ENCODE results near the gene SELENOS. TPM values are rescaled to one million over a fixed set of nuclear protein-coding genes. Genes with fewer than 3 reads are reported as not detected.

The SELENOS gene
- total and polyA plus RNA-seq, 2 donors (not counting 3 experiments of a cell fraction or from before 2014, with no cell fraction given): 70.4 to 101 TPM

DNA sequence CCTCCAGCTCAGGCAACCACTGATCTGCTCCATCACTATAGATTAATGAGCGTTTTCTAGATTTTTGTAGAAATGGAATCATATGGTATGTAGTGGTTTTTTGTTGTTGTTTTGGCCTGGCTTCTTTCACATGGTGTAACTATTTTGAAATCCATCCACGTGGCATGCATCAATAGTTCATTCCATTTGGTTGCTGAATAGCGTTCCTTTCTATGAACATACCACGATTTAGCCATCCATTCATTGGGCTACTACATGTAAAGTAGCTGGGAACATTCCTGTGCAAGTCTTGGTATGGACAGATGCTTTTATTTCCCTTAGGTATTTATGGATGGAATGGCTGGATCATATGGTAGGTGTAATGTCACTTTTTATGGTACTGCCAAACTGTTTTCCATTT, 14.7 kb downstream of the SELENOS start:
- no peak for DNase-seq (ENCODE audit: low read depth, low spot score)
- no TSS peak for BruUV-seq (replicated peaks)
- CTCF ChIA-PET: interaction anchor here (1.3 to 1.9 kb wide), 4 partner anchors 11 to 255 kb away, joined by 3 to 7 read pairs (median 5); partner anchors contain the start of gene CHSY1
- Histone ChIP-seq H2AFZ (ENCODE audit: low read depth, low read length) (no peak overlapping the region), H3K36me3 (ENCODE audit: control insufficient read depth in 2 of 2, extremely low read depth in 1 of 2, insufficient read depth in 2 of 2, low read length in 2 of 2) (no peaks in the 10 kb centered on the region), H3K9me1 (replicated peaks; ENCODE audit: control insufficient read depth, extremely low read depth, insufficient read depth, low read length) (no peaks in the 10 kb centered on the region), H3K79me2 (ENCODE audit: control insufficient read depth, insufficient read depth, low read length) (no peaks in the 10 kb centered on the region), H4K20me1 (replicated peaks; ENCODE audit: control insufficient read depth, extremely low read depth, insufficient read depth, low read length) (no peaks in the 10 kb centered on the region), H3K27ac (ENCODE audit: insufficient read depth, low read depth, low read length) (no peak overlapping the region), H3K27me3 (ENCODE audit: control insufficient read depth in 2 of 2, insufficient read depth in 2 of 2, low read length in 2 of 2) (peaks cover 0 to 2% of the 10 kb centered on the region in 2 experiments), H3K4me2 (ENCODE audit: insufficient read depth, low read length) (no peak overlapping the region), H3K4me3 (replicated peaks in 1 of 3; ENCODE audit: insufficient read depth in 1 of 3, low read depth in 1 of 3, low read length in 3 of 3) (no peak overlapping the region), H3K9me3 (replicated peaks; ENCODE audit: control insufficient read depth, insufficient read depth, low read length) (no peaks in the 10 kb centered on the region), H3K4me1 (ENCODE audit: control insufficient read depth, extremely low read depth, insufficient read depth, low read length) (peaks cover 12% of the 10 kb centered on the region), H3K9ac (replicated peaks; ENCODE audit: extremely low read depth, insufficient read depth, low read length) (no peak overlapping the region)
- dilution Hi-C loops (cut with MboI; ENCODE audit: extremely low pct_ligation_motif_present, low sequenced_read_pairs): no loop called here
- TF ChIP-seq EZH2 (IDR thresholded peaks at IDR 0.05; ENCODE audit: borderline replicate concordance, low read depth, low read length, severe bottlenecking): no peak
- TF ChIP-seq POLR2AphosphoS5 (IDR thresholded peaks at IDR 0.05; ENCODE audit: insufficient read depth, low read depth, low read length): no peak
- TF ChIP-seq, protein P1, sequence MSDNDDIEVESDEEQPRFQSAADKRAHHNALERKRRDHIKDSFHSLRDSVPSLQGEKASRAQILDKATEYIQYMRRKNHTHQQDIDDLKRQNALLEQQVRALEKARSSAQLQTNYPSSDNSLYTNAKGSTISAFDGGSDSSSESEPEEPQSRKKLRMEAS (IDR thresholded peaks at IDR 0.05; ENCODE audit: insufficient read depth, insufficient read length): no peak
- TF ChIP-seq POLR2A (IDR thresholded peaks at IDR 0.05; ENCODE audit: low read depth, low read length): no peak
- TF ChIP-seq GATA2 (IDR thresholded peaks at IDR 0.05; ENCODE audit: insufficient read depth, insufficient read length, low read depth, low read length): no peak
- TF ChIP-seq FOS (IDR thresholded peaks at IDR 0.05; ENCODE audit: borderline replicate concordance, insufficient read depth, low read length): no peak
- TF ChIP-seq JUN (IDR thresholded peaks at IDR 0.05; ENCODE audit: borderline replicate concordance, insufficient read depth, insufficient read length, low read depth): no peak
- TF ChIP-seq, protein P2, sequence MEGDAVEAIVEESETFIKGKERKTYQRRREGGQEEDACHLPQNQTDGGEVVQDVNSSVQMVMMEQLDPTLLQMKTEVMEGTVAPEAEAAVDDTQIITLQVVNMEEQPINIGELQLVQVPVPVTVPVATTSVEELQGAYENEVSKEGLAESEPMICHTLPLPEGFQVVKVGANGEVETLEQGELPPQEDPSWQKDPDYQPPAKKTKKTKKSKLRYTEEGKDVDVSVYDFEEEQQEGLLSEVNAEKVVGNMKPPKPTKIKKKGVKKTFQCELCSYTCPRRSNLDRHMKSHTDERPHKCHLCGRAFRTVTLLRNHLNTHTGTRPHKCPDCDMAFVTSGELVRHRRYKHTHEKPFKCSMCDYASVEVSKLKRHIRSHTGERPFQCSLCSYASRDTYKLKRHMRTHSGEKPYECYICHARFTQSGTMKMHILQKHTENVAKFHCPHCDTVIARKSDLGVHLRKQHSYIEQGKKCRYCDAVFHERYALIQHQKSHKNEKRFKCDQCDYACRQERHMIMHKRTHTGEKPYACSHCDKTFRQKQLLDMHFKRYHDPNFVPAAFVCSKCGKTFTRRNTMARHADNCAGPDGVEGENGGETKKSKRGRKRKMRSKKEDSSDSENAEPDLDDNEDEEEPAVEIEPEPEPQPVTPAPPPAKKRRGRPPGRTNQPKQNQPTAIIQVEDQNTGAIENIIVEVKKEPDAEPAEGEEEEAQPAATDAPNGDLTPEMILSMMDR (IDR thresholded peaks at IDR 0.05; ENCODE audit: extremely low read depth in 1 of 2, insufficient read depth in 1 of 2, low read depth in 1 of 2, low read length in 2 of 2): no peak
- TF ChIP-seq MYC (IDR thresholded peaks at IDR 0.05; ENCODE audit: low read depth, low read length): no peak
- intact Hi-C loops (cut with micrococcal nuclease): no loop called here
- no peak for FAIRE-seq
- POLR2A ChIA-PET: no interaction called here
